ENCODE results near the gene FAM53B. TPM values are rescaled to one million over a fixed set of nuclear protein-coding genes. Genes with fewer than 3 reads are reported as not detected.

The FAM53B gene
- total RNA-seq, 4 donors from 2014 or later: 41.0 to 110 (median 50.0) TPM

DNA sequence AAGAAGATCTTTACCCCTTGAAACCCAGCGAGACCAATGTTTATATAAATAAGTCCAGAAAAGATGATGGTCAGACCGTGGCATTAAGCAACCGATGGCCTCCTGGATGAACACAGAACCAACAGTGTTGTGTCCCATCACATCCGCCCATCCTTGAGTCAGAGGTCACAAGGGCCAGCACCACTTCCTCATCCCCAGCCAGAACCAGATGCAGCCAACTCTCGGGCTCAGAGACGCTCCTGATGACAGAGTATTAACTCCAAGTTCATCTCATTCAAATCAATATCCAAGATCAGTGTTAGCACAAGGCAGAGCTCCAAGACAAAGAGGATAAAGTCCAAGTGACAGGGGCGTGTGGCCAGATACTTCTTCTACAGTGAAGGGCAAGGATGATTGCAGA is 63.5 kb downstream of the FAM53B start:
- TF ChIP-seq POLR2AphosphoS5 (IDR thresholded peaks at IDR 0.05): no peak
- no peaks in the 10 kb centered on the region for H3K9me3 ChIP-seq
- peaks cover 6 to 75% (median 25%) of the 10 kb centered on the region in 4 donors for H3K4me1 ChIP-seq
- peaks cover 0 to 12% (median 6%) of the 10 kb centered on the region in 4 donors for H3K36me3 ChIP-seq
- H3K4me3 ChIP-seq: no peak overlapping the region
- intact Hi-C loops (cut with DNase I; ENCODE audit: low total_unique reads): no loop called here
- WGBS, 2 donors (ENCODE audit: low coverage in 1 of 2): 57 to 66% methylated on average over 1 to 7 of the region's 7 CpGs
- in situ Hi-C loops (cut with MboI; ENCODE audit: low pct_ligation_motif_present in 1 of 4, low pct_unique_long_range_greater_than_20kb in 1 of 4, low sequenced_read_pairs in 3 of 4): no loop called here
- peak overlapping the region in 2 of 4 donors; percentile 11 to 33 for H3K27ac ChIP-seq
- peak; percentile 45 for DNase-seq
- H3K27me3 ChIP-seq: no peaks in the 10 kb centered on the region

DNA sequence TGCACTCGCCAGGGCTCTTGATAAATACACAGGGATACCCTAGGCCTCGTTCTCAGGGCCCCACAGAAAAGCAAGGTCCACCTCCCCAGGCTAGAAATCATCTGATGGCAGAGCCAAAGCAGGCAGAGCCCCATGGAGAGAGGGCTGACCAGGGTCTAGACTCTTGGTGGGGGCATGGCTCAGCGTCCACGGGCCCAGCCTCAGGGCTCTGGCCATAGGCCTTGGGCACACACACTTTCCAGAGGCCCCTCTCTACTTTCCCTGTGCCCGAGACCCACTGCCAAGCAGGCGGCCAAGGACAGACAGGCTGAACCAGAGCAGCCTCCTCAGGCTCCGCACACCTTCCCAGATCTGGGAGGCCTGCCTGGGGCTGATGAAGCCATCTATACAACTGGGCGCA is 64.8 kb downstream of the FAM53B start:
- Histone ChIP-seq H3K4me3 (no peak overlapping the region), H3K36me3 (peaks cover 0 to 12% (median 6%) of the 10 kb centered on the region in 4 donors), H3K27me3 (no peaks in the 10 kb centered on the region), H3K9me3 (no peaks in the 10 kb centered on the region), H3K27ac (peak overlapping the region in 2 of 4 donors; percentile 4 to 19), H3K4me1 (peaks cover 6 to 73% (median 21%) of the 10 kb centered on the region in 4 donors)
- 91% methylated on average over 8 of the region's 8 CpGs; no CpG with 5 or more reads in 1 of the 2 donors for WGBS, 2 donors (ENCODE audit: low coverage in 1 of 2)
- TF ChIP-seq POLR2AphosphoS5 (IDR thresholded peaks at IDR 0.05) (no peak), EP300 (IDR thresholded peaks at IDR 0.05; ENCODE audit: low read depth) (no peak), POLR2A (IDR thresholded peaks at IDR 0.05) (no peak)
- TF ChIP-seq, protein P1, sequence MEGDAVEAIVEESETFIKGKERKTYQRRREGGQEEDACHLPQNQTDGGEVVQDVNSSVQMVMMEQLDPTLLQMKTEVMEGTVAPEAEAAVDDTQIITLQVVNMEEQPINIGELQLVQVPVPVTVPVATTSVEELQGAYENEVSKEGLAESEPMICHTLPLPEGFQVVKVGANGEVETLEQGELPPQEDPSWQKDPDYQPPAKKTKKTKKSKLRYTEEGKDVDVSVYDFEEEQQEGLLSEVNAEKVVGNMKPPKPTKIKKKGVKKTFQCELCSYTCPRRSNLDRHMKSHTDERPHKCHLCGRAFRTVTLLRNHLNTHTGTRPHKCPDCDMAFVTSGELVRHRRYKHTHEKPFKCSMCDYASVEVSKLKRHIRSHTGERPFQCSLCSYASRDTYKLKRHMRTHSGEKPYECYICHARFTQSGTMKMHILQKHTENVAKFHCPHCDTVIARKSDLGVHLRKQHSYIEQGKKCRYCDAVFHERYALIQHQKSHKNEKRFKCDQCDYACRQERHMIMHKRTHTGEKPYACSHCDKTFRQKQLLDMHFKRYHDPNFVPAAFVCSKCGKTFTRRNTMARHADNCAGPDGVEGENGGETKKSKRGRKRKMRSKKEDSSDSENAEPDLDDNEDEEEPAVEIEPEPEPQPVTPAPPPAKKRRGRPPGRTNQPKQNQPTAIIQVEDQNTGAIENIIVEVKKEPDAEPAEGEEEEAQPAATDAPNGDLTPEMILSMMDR (IDR thresholded peaks at IDR 0.05): no peak
- DNase-seq: no peak
- in situ Hi-C loops (cut with MboI; ENCODE audit: low pct_ligation_motif_present in 1 of 4, low pct_unique_long_range_greater_than_20kb in 1 of 4, low sequenced_read_pairs in 3 of 4) (no loop called here), intact Hi-C loops (cut with DNase I; ENCODE audit: low total_unique reads) (no loop called here)

DNA sequence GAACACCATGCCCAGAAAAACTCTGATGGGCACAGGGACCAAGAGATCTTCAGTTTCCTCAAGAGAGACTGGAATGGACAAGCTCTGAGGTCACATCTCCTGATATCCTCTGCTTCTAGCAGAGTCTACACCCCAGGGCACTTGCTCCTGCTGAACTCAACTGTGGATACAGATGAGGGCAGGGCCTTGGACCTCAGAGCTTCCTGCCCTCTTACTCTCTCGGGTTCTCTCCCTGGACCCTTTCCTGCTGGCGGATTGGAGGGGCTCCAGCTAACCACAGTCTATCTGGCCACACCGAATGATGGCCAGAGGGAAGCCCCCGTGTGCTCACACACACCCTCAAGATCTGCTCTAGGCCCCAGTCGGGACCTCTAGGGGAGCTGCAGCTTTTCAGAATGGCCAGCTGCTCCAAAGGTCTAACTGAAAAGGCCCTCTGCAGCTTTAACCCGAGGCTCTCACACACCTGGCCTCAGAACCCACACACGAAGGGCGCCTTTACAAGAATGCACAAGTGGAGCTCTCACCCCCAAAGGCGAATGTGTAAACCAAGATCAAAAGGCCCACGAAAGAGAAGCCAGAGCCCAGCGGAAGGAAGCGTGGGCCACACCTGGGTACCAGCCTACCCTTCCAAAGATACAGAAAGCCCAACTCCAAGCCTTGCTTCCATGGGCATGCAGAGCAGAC is 65.5 kb downstream of the FAM53B start:
- in situ Hi-C loops (cut with MboI; ENCODE audit: low pct_ligation_motif_present in 1 of 4, low pct_unique_long_range_greater_than_20kb in 1 of 4, low sequenced_read_pairs in 3 of 4): no loop called here
- H3K4me3 ChIP-seq: no peak overlapping the region
- no peak for DNase-seq
- H3K27ac ChIP-seq: peak overlapping the region in 3 of 4 donors; percentile 19 to 41 (median 27)
- WGBS, 2 donors (ENCODE audit: low coverage in 1 of 2): 83% methylated on average over 12 of the region's 12 CpGs; no CpG with 5 or more reads in 1 of the 2 donors
- H3K9me3 ChIP-seq: no peaks in the 10 kb centered on the region
- H3K27me3 ChIP-seq: no peaks in the 10 kb centered on the region
- TF ChIP-seq EP300 (IDR thresholded peaks at IDR 0.05; ENCODE audit: low read depth) (no peak), POLR2AphosphoS5 (IDR thresholded peaks at IDR 0.05) (no peak), POLR2A (IDR thresholded peaks at IDR 0.05) (no peak)
- TF ChIP-seq, protein P1 (IDR thresholded peaks at IDR 0.05): no peak
- peaks cover 0 to 12% (median 6%) of the 10 kb centered on the region in 4 donors for H3K36me3 ChIP-seq
- H3K4me1 ChIP-seq: peaks cover 6 to 66% (median 19%) of the 10 kb centered on the region in 4 donors
- intact Hi-C loops (cut with DNase I; ENCODE audit: low total_unique reads): no loop called here

GRCh38 chr10:124677749-124678556 is 66.2 kb downstream of the FAM53B start:
- in situ Hi-C loops (cut with MboI; ENCODE audit: low pct_ligation_motif_present in 1 of 4, low pct_unique_long_range_greater_than_20kb in 1 of 4, low sequenced_read_pairs in 3 of 4): no loop called here
- H3K9me3 ChIP-seq: no peaks in the 10 kb centered on the region
- WGBS, 2 donors (ENCODE audit: low coverage in 1 of 2): 63 to 74% methylated on average over 6 to 10 of the region's 10 CpGs

More at GRCh38 chr10:124677749-124678556, 66.2 kb downstream of the FAM53B start:
- H3K4me1 ChIP-seq: peaks cover 9 to 66% (median 19%) of the 10 kb centered on the region in 4 donors
- H3K27ac ChIP-seq: peak overlapping the region in 3 of 4 donors; percentile 19 to 41 (median 27)
- peaks cover 0 to 12% (median 6%) of the 10 kb centered on the region in 4 donors for H3K36me3 ChIP-seq
- no peak for DNase-seq
- no peak overlapping the region for H3K4me3 ChIP-seq
- TF ChIP-seq POLR2AphosphoS5 (IDR thresholded peaks at IDR 0.05) (no peak), EP300 (IDR thresholded peaks at IDR 0.05; ENCODE audit: low read depth) (no peak), POLR2A (IDR thresholded peaks at IDR 0.05) (no peak)
- TF ChIP-seq, protein P1 (IDR thresholded peaks at IDR 0.05): no peak
- intact Hi-C loops (cut with DNase I; ENCODE audit: low total_unique reads): no loop called here
- no peaks in the 10 kb centered on the region for H3K27me3 ChIP-seq
